GM23338 (cell line): ENCODE data around the gene DHX34.

Experiments used
- CREB1 ChIP-seq: fragments of 250-450 bp; sonication (Bioruptor Pico); IDR thresholded peaks from 2 replicates; pipeline ENCODE4 v1.5.0; 2020; ENCODE audit warnings: low read depth, mild to moderate bottlenecking, moderate library complexity
- CTCF ChIP-seq, 2 experiments: fragments of 200-600 bp in 1 of 2; sonication (generic) in 1 of 2; conservative IDR thresholded peaks; 2 replicates each; pipeline versions ENCODE4 v1.5.1 to v1.6.1; 2016 to 2017; ENCODE audit warnings: antibody characterized with exemption in 2 of 2, low read depth in 2 of 2, mild to moderate bottlenecking in 2 of 2, moderate library complexity in 1 of 2
- ETS1 ChIP-seq: IDR thresholded peaks from 2 replicates; pipeline ENCODE4 v1.6.1; 2016; ENCODE audit warnings: antibody characterized with exemption
- EZH2 ChIP-seq: fragments of 200-600 bp; sonication (generic); IDR thresholded peaks from one replicate; pipeline ENCODE4 v1.8.0; 2017; ENCODE audit warnings: antibody characterized with exemption, mild to moderate bottlenecking, low read depth; ENCODE audit not compliant: unreplicated experiment
- EZH2phosphoT487 ChIP-seq: fragments of 200-600 bp; sonication (generic); IDR thresholded peaks from one replicate; pipeline ENCODE4 v1.8.1; 2018; ENCODE audit warnings: antibody characterized with exemption; ENCODE audit not compliant: unreplicated experiment
- JUNB ChIP-seq: IDR thresholded peaks from one replicate; pipeline ENCODE4 v1.6.1; 2016; ENCODE audit warnings: antibody characterized with exemption; ENCODE audit not compliant: unreplicated experiment
- NANOG ChIP-seq: IDR thresholded peaks from 2 replicates; pipeline ENCODE4 v1.6.1; 2016; ENCODE audit warnings: antibody characterized with exemption, borderline replicate concordance
- POLR2AphosphoS5 ChIP-seq: IDR thresholded peaks from 2 replicates; pipeline ENCODE4 v1.6.1; 2016; ENCODE audit warnings: antibody characterized with exemption, low read depth
- REST ChIP-seq: IDR thresholded peaks from one replicate; pipeline ENCODE4 v1.6.1; 2018; ENCODE audit warnings: antibody characterized with exemption; ENCODE audit not compliant: unreplicated experiment
- STAT1 ChIP-seq: IDR thresholded peaks from one replicate; pipeline ENCODE4 v1.6.1; 2016; ENCODE audit warnings: antibody characterized with exemption; ENCODE audit not compliant: unreplicated experiment
- ZNF114 ChIP-seq: fragments of 250-450 bp; sonication (Bioruptor Pico); IDR thresholded peaks from 2 replicates; pipeline ENCODE4 v1.5.0; 2020; ENCODE audit warnings: mild to moderate bottlenecking, moderate library complexity

- TF ChIP-seq CTCF (conservative IDR thresholded peaks at IDR 0.05; ENCODE audit: low read depth in 2 of 2) (no peak), CREB1 (CRISPR knock-in tag) (no peak), EZH2 (no peak), EZH2phosphoT487 (no peak), ZNF114 (no peak), POLR2AphosphoS5 (no peak), STAT1 (no peak), ETS1 (no peak), REST (no peak), JUNB (no peak), NANOG (no peak)
Measured at GRCh38 chr19:47402504-47402903, 53.4 kb downstream of the DHX34 start.
